Spinal cord (tissue), 10 donors: Measurements from ENCODE around the gene CLDN10. TPM values are rescaled to one million over a fixed set of nuclear protein-coding genes. Genes with fewer than 3 reads are reported as not detected.
"Not testable (repeated sequence)": the region's sequence is repeated elsewhere in the genome, so short reads cannot be mapped to it uniquely, and the experiment has no call there.

Source experiments
- DNase-seq, 6 donors: peaks; one replicate each; pipeline versions ENCODE4 v3.0.0 to v3.0.0-alpha.2; 2013 to 2015; ENCODE audit warnings: low spot score in 6 of 6, low read depth in 4 of 6
- H3K27ac ChIP-seq: one replicate; pipeline ENCODE4 v1.5.1; 2013; ENCODE audit warnings: low read depth, low read length, control low read depth
- H3K27me3 ChIP-seq: one replicate; pipeline ENCODE4 v1.6.1; 2013; ENCODE audit warnings: low read length; ENCODE audit not compliant: control insufficient read depth, insufficient read depth
- H3K36me3 ChIP-seq: one replicate; pipeline ENCODE4 v1.6.1; 2013; ENCODE audit warnings: low read length; ENCODE audit not compliant: control insufficient read depth, insufficient read depth
- H3K4me1 ChIP-seq: one replicate; pipeline ENCODE4 v1.6.1; 2013; ENCODE audit warnings: low read length; ENCODE audit not compliant: control insufficient read depth, insufficient read depth
- H3K4me3 ChIP-seq: one replicate; pipeline ENCODE4 v1.5.1; 2013; ENCODE audit warnings: low read depth, low read length, control low read depth
- H3K9me3 ChIP-seq: one replicate; pipeline ENCODE4 v1.6.1; 2013; ENCODE audit warnings: low read length; ENCODE audit not compliant: control insufficient read depth, insufficient read depth
- WGBS: methylation state at CpG from one replicate; pipeline ENCODE4 v1.1.5; 2013; ENCODE audit warnings: missing lambda C conversion rate; ENCODE audit not compliant: insufficient coverage; 5-methylcytosine and 5-hydroxymethylcytosine counted together
- polyA plus RNA-seq, 2 donors: library from polyadenylated mRNA; unstranded; fragments of 120-200 nt; gene quantifications; one replicate each; pipeline ENCODE4 v1.2.1, GENCODE V29; 2013; ENCODE audit not compliant: insufficient read length in 2 of 2
- total RNA-seq, 2 donors: library from RNA; depleted of rRNA in 1 of 2; stranded (reverse); fragments of 120-200 nt in 1 of 2; fragments of >200 nt in 1 of 2; gene quantifications; one replicate each; pipeline versions ENCODE4 v1.2.3 to v1.2.4, GENCODE V29; 2013 to 2014
- donor health status: healthy.

Gene CLDN10
- total and polyA plus RNA-seq, 4 donors: 5.2 to 14.5 (median 12.6) TPM

DNA sequence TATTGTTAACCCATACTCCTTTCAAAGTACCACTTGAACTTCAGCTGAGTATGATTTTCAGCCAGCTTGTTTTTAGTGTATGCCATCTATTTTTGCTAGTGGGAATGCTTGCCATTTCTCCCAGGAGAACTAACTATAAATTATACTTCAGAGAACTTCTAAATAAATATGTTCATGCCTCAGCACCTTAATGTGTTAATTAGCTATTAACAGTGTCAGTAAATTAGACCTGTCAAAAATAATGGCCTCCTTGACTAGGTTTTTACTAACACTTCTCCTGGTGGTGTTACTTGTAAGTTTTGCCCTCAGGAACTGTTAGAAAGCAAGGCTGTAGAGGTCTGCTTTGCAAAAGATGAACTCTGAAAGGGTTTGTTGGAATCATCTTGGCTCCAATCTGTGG, 4.5 kb downstream of the CLDN10 start:
- no peak overlapping the region for H3K4me3 ChIP-seq
- H3K27me3 ChIP-seq: peaks cover 20% of the 10 kb centered on the region
- DNase-seq: peak in 1 of 6 donors; percentile 43
- no peak overlapping the region for H3K27ac ChIP-seq
- H3K36me3 ChIP-seq: no peaks in the 10 kb centered on the region
- peaks cover 17% of the 10 kb centered on the region for H3K4me1 ChIP-seq
- H3K9me3 ChIP-seq: no peaks in the 10 kb centered on the region

GRCh38 chr13:95559100-95559499, 6.6 kb downstream of the CLDN10 start:
- H3K27ac ChIP-seq: no peak overlapping the region
- no peaks in the 10 kb centered on the region for H3K4me1 ChIP-seq
- no peak for DNase-seq
- H3K27me3 ChIP-seq: peaks cover 3% of the 10 kb centered on the region
- H3K9me3 ChIP-seq: no peaks in the 10 kb centered on the region
- H3K4me3 ChIP-seq: no peak overlapping the region
- whole genome bisulfite sequencing: 74% methylated on average over 2 of the region's 6 CpGs
- H3K36me3 ChIP-seq: no peaks in the 10 kb centered on the region

DNA sequence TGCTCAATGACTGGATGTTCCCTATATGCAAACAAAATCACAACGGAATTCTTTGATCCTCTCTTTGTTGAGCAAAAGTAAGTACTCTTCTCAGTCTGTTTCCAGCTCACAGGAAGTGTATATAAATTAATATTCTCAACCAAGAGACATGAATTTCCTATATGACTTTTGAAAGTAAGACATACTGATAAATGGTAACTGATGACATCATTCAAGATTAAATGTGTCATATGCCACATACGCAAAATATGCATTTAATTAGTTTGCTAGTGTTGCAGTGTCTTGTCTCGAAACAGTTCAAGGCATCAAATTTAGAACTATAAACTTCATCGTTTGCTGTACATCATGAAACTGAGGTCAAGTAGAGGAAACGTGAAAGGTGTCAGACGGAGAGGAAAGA, 7.9 kb downstream of the CLDN10 start:
- DNase-seq: no peak
- 90% methylated on average over 3 of the region's 6 CpGs for WGBS

DNA sequence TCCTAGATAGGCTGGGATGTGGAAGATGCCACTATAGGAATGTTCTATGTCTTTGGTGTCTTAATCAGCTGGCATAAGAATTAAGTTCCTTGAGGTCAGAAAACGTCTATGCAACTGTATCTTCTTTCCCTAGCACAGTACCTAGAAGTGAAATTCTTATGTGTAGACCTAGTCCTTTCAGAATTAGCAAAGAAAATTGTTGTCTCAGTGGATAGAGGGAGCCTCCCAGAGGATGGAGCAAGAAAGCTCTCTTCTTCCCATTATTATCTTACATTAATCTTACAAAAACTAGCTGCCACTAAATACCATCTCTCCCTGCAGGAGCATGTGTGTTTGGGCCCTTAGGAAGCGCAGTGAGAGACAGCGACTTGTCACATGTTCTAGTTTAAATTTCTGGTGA, 11.6 kb downstream of the CLDN10 start:
- 100% methylated on average over 2 of the region's 3 CpGs for WGBS
- no peak overlapping the region for H3K4me3 ChIP-seq
- H3K9me3 ChIP-seq: no peaks in the 10 kb centered on the region
- H3K27me3 ChIP-seq: no peaks in the 10 kb centered on the region
- H3K27ac ChIP-seq: no peak overlapping the region
- no peak for DNase-seq
- H3K36me3 ChIP-seq: no peaks in the 10 kb centered on the region
- no peaks in the 10 kb centered on the region for H3K4me1 ChIP-seq

More for the DNA sequence above, 7.9 kb downstream of the CLDN10 start:
- Histone ChIP-seq H3K27me3 (peaks cover 3% of the 10 kb centered on the region), H3K27ac (no peak overlapping the region), H3K4me3 (no peak overlapping the region), H3K36me3 (no peaks in the 10 kb centered on the region), H3K4me1 (no peaks in the 10 kb centered on the region), H3K9me3 (no peaks in the 10 kb centered on the region)

DNA sequence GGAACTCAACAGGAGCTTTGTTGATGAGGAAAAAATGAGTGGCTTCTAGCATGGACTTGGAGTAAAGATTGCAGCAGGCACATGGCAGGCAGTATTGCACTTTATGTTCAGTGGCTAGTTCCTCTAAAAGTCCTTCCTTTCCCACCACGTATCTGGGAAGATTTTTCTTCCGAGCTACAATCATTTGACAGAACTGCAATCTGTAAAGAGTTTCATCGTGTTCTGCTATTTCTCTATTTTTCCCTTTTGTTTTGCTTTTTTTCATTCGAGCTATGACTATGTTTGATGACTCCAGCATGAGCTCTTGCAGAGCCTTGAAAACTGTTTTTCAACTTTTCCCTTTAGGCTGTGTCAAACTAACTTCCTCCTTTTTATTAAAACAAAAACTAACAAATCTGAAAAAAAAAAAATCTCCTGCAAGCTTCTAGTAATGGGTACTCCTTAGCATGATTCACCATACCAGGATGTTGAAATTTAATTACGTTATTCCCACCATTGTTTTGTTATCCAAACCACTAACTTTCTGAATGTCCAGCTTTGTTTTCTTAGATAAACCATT, 12.3 kb downstream of the CLDN10 start:
- 57% methylated on average over 3 of the region's 5 CpGs for WGBS
- Histone ChIP-seq H3K4me3 (no peak overlapping the region), H3K27ac (no peak overlapping the region), H3K4me1 (no peaks in the 10 kb centered on the region), H3K27me3 (no peaks in the 10 kb centered on the region), H3K36me3 (no peaks in the 10 kb centered on the region), H3K9me3 (no peaks in the 10 kb centered on the region)
- no peak for DNase-seq

DNA sequence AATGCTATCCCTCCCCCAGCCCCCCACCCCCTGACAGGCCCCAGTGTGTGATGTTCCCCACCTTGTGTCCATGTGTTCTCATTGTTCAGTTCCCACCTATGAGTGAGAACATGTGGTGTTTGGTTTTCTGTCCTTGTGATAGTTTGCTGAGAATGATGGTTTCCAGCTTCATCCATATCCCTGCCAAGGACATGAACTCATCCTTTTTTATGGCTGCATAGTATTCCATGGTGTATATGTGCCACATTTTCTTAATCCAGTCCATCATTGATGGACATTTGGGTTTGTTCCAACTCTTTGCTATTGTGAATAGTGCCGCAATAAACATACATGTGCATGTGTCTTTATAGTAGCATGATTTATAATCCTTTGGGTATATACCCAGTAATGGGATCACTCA, 13.2 kb downstream of the CLDN10 start:
- no CpG with 5 or more reads among the region's 1 CpG for WGBS
- not testable (repeated sequence) for H3K4me3 ChIP-seq, H3K9me3 ChIP-seq, H3K27me3 ChIP-seq, H3K27ac ChIP-seq, H3K36me3 ChIP-seq, DNase-seq, H3K4me1 ChIP-seq

DNA sequence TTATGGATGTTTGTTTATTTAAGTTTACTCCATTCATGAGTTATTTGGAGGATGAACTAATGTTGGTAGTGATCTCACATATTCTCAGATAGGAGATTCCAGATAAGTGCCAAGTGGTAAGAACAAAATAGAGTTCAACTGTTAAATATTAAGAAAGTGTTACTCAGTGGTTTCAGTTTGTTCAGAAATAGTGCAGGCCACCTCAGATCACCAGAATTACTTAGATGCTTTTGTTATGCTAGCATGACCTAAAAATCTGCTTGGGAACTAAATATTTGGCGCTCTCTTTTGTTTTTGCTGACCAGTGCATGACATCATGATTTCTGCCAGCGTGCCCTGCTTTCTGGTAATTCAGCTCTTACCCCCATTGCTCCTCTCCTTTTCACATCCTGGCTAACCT, 15.6 kb downstream of the CLDN10 start:
- Histone ChIP-seq H3K36me3 (no peaks in the 10 kb centered on the region), H3K27ac (no peak overlapping the region), H3K9me3 (no peaks in the 10 kb centered on the region), H3K4me3 (no peak overlapping the region), H3K27me3 (no peaks in the 10 kb centered on the region), H3K4me1 (no peaks in the 10 kb centered on the region)
- DNase-seq: no peak
- 100% methylated on average over 2 of the region's 2 CpGs for WGBS

DNA sequence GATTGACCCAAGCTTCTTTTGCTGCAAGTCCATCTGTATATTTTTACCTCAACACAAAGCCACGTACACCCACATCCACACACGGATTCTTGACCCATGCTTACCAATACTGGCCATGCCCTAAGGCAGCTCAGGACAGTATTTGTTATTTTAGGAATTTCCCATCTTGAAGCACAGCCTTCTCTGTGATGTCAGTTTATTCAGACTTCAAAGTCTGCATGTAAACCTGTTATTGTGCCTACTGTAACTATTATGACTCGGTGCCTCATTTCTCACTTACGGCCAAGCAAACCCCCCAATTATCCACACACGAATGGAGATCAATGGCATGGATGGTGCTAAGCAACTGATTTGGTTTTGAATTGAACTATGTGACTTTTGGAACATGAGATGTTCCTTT, 17.5 kb downstream of the CLDN10 start:
- Histone ChIP-seq H3K27ac (no peak overlapping the region), H3K9me3 (no peaks in the 10 kb centered on the region), H3K36me3 (no peaks in the 10 kb centered on the region), H3K27me3 (no peaks in the 10 kb centered on the region), H3K4me1 (no peaks in the 10 kb centered on the region), H3K4me3 (no peak overlapping the region)
- DNase-seq: no peak
- WGBS: no CpG with 5 or more reads among the region's 5 CpGs

GRCh38 chr13:95571941-95572340, 19.4 kb downstream of the CLDN10 start:
- WGBS: 67% methylated on average over 4 of the region's 6 CpGs
- Histone ChIP-seq H3K27me3 (no peaks in the 10 kb centered on the region), H3K27ac (no peak overlapping the region), H3K9me3 (no peaks in the 10 kb centered on the region), H3K4me1 (no peaks in the 10 kb centered on the region), H3K36me3 (peaks cover 3% of the 10 kb centered on the region), H3K4me3 (no peak overlapping the region)
- no peak for DNase-seq

DNA sequence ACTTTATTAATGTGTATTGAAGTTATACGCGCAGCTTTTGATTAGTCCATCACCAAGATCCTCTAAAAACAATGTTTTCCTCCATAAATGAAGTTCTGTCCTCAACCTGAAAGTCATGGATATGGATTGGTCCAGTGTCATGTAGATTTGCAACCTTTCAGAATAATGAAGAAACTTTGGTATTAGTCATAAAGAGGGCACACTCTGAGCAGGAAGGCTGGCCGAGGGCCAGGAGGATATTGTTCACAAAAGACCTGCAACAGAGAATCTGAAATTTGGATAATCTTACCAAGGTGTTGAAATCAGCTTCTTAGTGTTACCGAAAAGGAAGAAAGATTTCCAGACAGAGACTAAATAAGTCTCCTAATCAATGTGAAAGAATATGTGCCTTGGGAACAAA, 20.7 kb downstream of the CLDN10 start:
- H3K27me3 ChIP-seq: no peaks in the 10 kb centered on the region
- no peaks in the 10 kb centered on the region for H3K9me3 ChIP-seq
- no peaks in the 10 kb centered on the region for H3K4me1 ChIP-seq
- no peak for DNase-seq
- no peak overlapping the region for H3K27ac ChIP-seq
- H3K36me3 ChIP-seq: peaks cover 3% of the 10 kb centered on the region
- 100% methylated on average over 1 of the region's 4 CpGs for WGBS
- H3K4me3 ChIP-seq: no peak overlapping the region
